ENCODE results near the gene TOPAZ1.

GRCh38 chr3:44348993-44349392 lies 107.3 kb downstream of the TOPAZ1 start:
- no peak for TF ChIP-seq POLR2A (IDR thresholded peaks at IDR 0.05; ENCODE audit: low read length)
- TF ChIP-seq GATA1 (IDR thresholded peaks at IDR 0.05; ENCODE audit: low read depth, low read length) = no peak
